WERI-Rb-1 (cell line): ENCODE results near the gene DEPDC5.

ENCODE experiments used
- DNase-seq: peaks from one replicate; pipeline ENCODE4 v3.0.0-alpha.2; 2020
- H3K27ac ChIP-seq: fragments of 250-450 bp; sonication (Bioruptor Pico); 2 replicates; pipeline ENCODE4 v1.5.1; 2020; ENCODE audit warnings: mild to moderate bottlenecking, moderate library complexity
- H3K27me3 ChIP-seq: fragments of 250-450 bp; sonication (Bioruptor Pico); 2 replicates; pipeline ENCODE4 v1.5.1; 2021; ENCODE audit warnings: mild to moderate bottlenecking, low read depth, moderate library complexity; ENCODE audit not compliant: insufficient read depth, severe bottlenecking
- H3K36me3 ChIP-seq: fragments of 250-450 bp; sonication (Bioruptor Pico); 2 replicates; pipeline ENCODE4 v1.5.1; 2020; ENCODE audit warnings: mild to moderate bottlenecking, moderate library complexity
- H3K4me3 ChIP-seq: 2 replicates; pipeline ENCODE4 v1.5.1; 2011; ENCODE audit warnings: low read depth, mild to moderate bottlenecking, control low read depth, low read length
- H3K9me3 ChIP-seq: fragments of 250-450 bp; sonication (Bioruptor Pico); 2 replicates; pipeline ENCODE4 v1.5.1; 2021; ENCODE audit warnings: mild to moderate bottlenecking, moderate library complexity; ENCODE audit not compliant: severe bottlenecking
- CTCF ChIP-seq: IDR thresholded peaks from 2 replicates; pipeline ENCODE4 v1.5.1; 2011; ENCODE audit warnings: low read depth, mild to moderate bottlenecking, control low read depth, inconsistent platforms, low read length

The DEPDC5 gene

DNA sequence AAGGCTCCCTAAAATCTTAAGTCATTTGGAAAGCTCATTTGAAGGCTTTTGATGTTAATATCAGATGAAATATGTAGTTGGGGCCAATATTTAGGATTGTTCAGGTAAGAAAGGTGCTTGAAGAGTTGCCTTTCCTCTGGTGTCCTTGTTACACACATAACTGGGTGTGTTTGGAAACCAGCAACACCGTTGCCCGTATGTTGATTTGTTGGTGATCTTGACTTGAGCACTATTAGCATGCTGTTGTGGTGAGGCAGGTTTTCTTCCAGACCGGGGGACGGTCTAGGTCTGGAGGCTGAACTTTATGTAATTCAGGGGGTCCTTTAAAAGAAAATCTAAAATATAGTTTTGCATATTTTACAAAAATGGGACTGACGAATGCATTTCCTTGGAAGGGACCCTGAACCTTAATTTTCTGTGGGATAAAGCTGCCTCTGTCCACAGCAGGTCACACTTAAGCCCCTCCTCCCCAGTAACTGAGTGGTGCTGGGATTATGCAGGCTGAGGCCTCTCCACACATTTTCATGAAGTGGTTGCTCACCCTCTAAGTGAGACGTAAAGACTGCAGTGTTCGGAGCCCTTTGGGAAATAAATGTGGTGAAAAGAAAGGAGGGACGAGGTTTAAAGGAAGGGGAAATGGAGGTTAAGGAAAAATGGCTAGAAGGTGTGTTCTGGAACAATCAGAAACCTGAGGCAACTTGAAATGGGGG is 192.3 kb downstream of the DEPDC5 start:
- TF ChIP-seq CTCF: no peak
- no peaks in the 10 kb centered on the region for H3K9me3 ChIP-seq
- peak; percentile 59 for DNase-seq
- peak overlapping the region; percentile 97 for H3K27ac ChIP-seq
- H3K4me3 ChIP-seq: peak overlapping the region; percentile 90
- no peaks in the 10 kb centered on the region for H3K27me3 ChIP-seq
- H3K36me3 ChIP-seq: peaks cover 56% of the 10 kb centered on the region

- Histone ChIP-seq H3K27me3 (no peaks in the 10 kb centered on the region), H3K36me3 (peaks cover 67% of the 10 kb centered on the region), H3K4me3 (no peak overlapping the region), H3K27ac (no peak overlapping the region), H3K9me3 (no peaks in the 10 kb centered on the region)
- peak; percentile 49 for TF ChIP-seq CTCF
- DNase-seq: no peak
These were observed 193.5 kb downstream of the DEPDC5 start for GRCh38 chr22:31947296-31947695.

DNA sequence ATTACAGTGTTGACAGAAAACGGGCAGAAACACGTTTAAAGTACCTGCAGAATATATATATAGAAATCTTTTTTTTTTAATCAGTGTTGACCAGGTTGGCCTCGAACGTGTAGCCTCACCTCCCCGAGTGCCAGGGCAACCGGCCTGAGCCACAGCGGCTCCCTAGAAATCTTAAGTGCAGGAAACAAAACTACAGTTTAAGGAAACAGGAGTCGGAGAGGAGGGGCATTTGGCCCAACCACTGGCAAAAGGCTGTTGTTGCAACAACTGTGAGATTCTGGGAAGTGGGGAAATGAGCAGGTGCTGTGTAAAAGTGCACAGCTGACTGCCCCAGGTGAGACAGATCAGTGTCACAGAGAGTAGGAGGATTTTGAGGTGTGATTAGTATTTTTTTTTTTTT is 194.2 kb downstream of the DEPDC5 start:
- Histone ChIP-seq H3K27ac (no peak overlapping the region), H3K27me3 (no peaks in the 10 kb centered on the region), H3K9me3 (no peaks in the 10 kb centered on the region), H3K4me3 (no peak overlapping the region), H3K36me3 (peaks cover 74% of the 10 kb centered on the region)
- TF ChIP-seq CTCF: no peak
- no peak for DNase-seq

DNA sequence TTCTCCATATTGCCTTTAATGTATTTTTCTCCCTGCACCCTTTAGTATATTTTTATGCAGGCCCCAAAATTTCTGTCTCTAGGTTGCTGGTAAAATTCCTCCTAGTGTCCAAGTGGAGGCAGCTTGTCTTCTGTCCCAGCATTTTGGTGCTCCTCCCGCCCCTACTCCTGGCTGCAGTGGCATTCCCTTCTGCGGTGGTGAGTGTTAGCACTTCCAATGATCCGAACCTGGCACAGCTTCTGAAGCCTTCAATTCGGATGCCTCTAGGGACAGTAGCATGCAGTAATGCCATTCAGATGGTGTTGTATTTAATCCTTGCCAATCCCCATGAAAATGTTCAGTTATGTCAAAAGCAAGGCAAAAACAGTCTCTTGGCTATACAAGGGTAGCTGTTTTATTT is 196.4 kb downstream of the DEPDC5 start:
- DNase-seq: no peak
- no peaks in the 10 kb centered on the region for H3K9me3 ChIP-seq
- H3K27ac ChIP-seq: no peak overlapping the region
- H3K4me3 ChIP-seq: no peak overlapping the region
- H3K27me3 ChIP-seq: no peaks in the 10 kb centered on the region
- no peak for TF ChIP-seq CTCF
- peaks cover 86% of the 10 kb centered on the region for H3K36me3 ChIP-seq

GRCh38 chr22:31951194-31952093 is 197.6 kb downstream of the DEPDC5 start:
- Histone ChIP-seq H3K27ac (no peak overlapping the region), H3K27me3 (no peaks in the 10 kb centered on the region), H3K36me3 (peaks cover 86% of the 10 kb centered on the region), H3K9me3 (no peaks in the 10 kb centered on the region), H3K4me3 (no peak overlapping the region)
- DNase-seq: no peak
- TF ChIP-seq CTCF: no peak
